GM21526 (cell line): ENCODE data around the gene PHOX2B.

Source experiments
- ATAC-seq: cut with Tn5 transposase; IDR thresholded peaks from one replicate; pipeline ENCODE4 v1.9.1; 2021; ENCODE audit warnings: moderate library complexity; ENCODE audit not compliant: unreplicated experiment, low FRiP score

Gene PHOX2B

GRCh38 chr4:41748571-41749475 lies at the start of gene PHOX2B:
Gene PHOX2B (minus strand): TSS chr4:41748725. CDS start chr4:41748610, 115 bp downstream.
- no peak for ATAC-seq

- no peak for ATAC-seq
Measured at GRCh38 chr4:41797260-41797659, 48.7 kb upstream of the PHOX2B start.

- no peak for ATAC-seq
Measured at GRCh38 chr4:41796545-41797210, 48.2 kb upstream of the PHOX2B start.

- ATAC-seq, result no peak
Measured at GRCh38 chr4:41795796-41796385, 47.4 kb upstream of the PHOX2B start.

GRCh38 chr4:41792166-41792565 lies 43.6 kb upstream of the PHOX2B start:
- no peak for ATAC-seq

- ATAC-seq, result no peak
Measured at GRCh38 chr4:41791557-41791956, 43.0 kb upstream of the PHOX2B start.

- no peak for ATAC-seq
Measured at GRCh38 chr4:41787931-41788330, 39.4 kb upstream of the PHOX2B start.

- ATAC-seq, result no peak
Measured at GRCh38 chr4:41785665-41786064, 37.1 kb upstream of the PHOX2B start.

GRCh38 chr4:41784191-41784979 lies 35.9 kb upstream of the PHOX2B start:
- no peak for ATAC-seq

GRCh38 chr4:41776466-41776865 lies 27.9 kb upstream of the PHOX2B start:
- ATAC-seq, result no peak

- ATAC-seq, result no peak
Measured at GRCh38 chr4:41763729-41764128, 15.2 kb upstream of the PHOX2B start.

GRCh38 chr4:41758884-41759283 lies 10.4 kb upstream of the PHOX2B start:
- ATAC-seq, result no peak

GRCh38 chr4:41757521-41758156 lies 9.1 kb upstream of the PHOX2B start:
- no peak for ATAC-seq

- ATAC-seq, result no peak
Measured at GRCh38 chr4:41753942-41754341, 5.4 kb upstream of the PHOX2B start.

GRCh38 chr4:41752081-41752836 lies 3.7 kb upstream of the PHOX2B start:
- ATAC-seq, result no peak

GRCh38 chr4:41751449-41752061 lies 3.0 kb upstream of the PHOX2B start:
- ATAC-seq, result no peak

- no peak for ATAC-seq
Measured at GRCh38 chr4:41750626-41751448, 2.3 kb upstream of the PHOX2B start.

GRCh38 chr4:41750121-41750625 lies 1.6 kb upstream of the PHOX2B start:
- ATAC-seq, result no peak
